Fibroblast of mammary gland (primary cell): Measurements from ENCODE around the gene DGCR2.

ENCODE experiments used
- DNase-seq: peaks from one replicate; pipeline ENCODE4 v3.0.0-alpha.2; 2010; ENCODE audit warnings: low read depth
- H3K4me3 ChIP-seq: 2 replicates; pipeline ENCODE4 v1.5.1; 2011; ENCODE audit warnings: low read depth, mild to moderate bottlenecking, low read length, moderate library complexity; ENCODE audit not compliant: control insufficient read depth
- TF ChIP-seq, protein P1 (sequence below): conservative IDR thresholded peaks from 2 replicates; pipeline ENCODE4 v1.5.1; 2011; ENCODE audit warnings: low read depth, low read length, inconsistent platforms; ENCODE audit not compliant: control insufficient read depth, insufficient read depth

Gene DGCR2

GRCh38 chr22:19111584-19111983 is 10.6 kb downstream of the DGCR2 start:
- TF ChIP-seq, protein P1, sequence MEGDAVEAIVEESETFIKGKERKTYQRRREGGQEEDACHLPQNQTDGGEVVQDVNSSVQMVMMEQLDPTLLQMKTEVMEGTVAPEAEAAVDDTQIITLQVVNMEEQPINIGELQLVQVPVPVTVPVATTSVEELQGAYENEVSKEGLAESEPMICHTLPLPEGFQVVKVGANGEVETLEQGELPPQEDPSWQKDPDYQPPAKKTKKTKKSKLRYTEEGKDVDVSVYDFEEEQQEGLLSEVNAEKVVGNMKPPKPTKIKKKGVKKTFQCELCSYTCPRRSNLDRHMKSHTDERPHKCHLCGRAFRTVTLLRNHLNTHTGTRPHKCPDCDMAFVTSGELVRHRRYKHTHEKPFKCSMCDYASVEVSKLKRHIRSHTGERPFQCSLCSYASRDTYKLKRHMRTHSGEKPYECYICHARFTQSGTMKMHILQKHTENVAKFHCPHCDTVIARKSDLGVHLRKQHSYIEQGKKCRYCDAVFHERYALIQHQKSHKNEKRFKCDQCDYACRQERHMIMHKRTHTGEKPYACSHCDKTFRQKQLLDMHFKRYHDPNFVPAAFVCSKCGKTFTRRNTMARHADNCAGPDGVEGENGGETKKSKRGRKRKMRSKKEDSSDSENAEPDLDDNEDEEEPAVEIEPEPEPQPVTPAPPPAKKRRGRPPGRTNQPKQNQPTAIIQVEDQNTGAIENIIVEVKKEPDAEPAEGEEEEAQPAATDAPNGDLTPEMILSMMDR: no peak
- no peak overlapping the region for H3K4me3 ChIP-seq
- DNase-seq: no peak

DNA sequence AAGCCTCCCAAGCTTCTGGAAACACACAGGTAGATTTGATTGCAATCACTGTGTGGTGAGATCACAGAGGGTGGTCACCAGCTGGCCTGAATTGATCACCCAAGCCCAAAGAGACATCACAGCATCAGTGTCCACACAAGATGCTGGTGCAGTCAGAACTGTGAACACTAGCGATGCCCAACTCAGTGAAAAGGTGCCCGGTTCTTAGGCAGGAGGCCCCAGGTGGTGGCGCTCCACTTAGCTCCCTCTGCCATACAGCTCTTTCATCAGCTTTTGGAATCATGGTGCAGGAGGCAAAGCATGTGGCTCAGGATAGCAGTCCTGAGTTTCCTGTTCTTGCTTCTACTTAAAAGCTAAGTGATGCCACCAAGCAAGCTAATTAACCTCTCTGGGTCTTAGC is 11.1 kb downstream of the DGCR2 start:
- TF ChIP-seq, protein P1: no peak
- DNase-seq: no peak
- H3K4me3 ChIP-seq: no peak overlapping the region

GRCh38 chr22:19110646-19111045 is 11.6 kb downstream of the DGCR2 start:
- TF ChIP-seq, protein P1: no peak
- H3K4me3 ChIP-seq: no peak overlapping the region
- DNase-seq: no peak

GRCh38 chr22:19110064-19110458 is 12.2 kb downstream of the DGCR2 start:
- TF ChIP-seq, protein P1: no peak
- DNase-seq: no peak
- H3K4me3 ChIP-seq: no peak overlapping the region

- peak; percentile 67 for DNase-seq
- H3K4me3 ChIP-seq: no peak overlapping the region
- TF ChIP-seq, protein P1: no peak
Measured at GRCh38 chr22:19109198-19110063, 12.8 kb downstream of the DGCR2 start.

- no peak overlapping the region for H3K4me3 ChIP-seq
- no peak for DNase-seq
- TF ChIP-seq, protein P1: no peak
Measured at GRCh38 chr22:19108807-19109197, 13.4 kb downstream of the DGCR2 start.
